HG03135 (cell line): ENCODE measurements around the gene TCHHL1.
A peak's percentile ranks its signal among the peaks of the same experiment; 100 is the strongest.

Experiments
- ATAC-seq: cut with Tn5 transposase; IDR thresholded peaks from one replicate; pipeline ENCODE4 v1.9.1; 2021; ENCODE audit warnings: mild to moderate bottlenecking, moderate library complexity; ENCODE audit not compliant: unreplicated experiment

TCHHL1 gene

GRCh38 chr1:152039886-152040285, 49.0 kb downstream of the TCHHL1 start:
- no peak for ATAC-seq

DNA sequence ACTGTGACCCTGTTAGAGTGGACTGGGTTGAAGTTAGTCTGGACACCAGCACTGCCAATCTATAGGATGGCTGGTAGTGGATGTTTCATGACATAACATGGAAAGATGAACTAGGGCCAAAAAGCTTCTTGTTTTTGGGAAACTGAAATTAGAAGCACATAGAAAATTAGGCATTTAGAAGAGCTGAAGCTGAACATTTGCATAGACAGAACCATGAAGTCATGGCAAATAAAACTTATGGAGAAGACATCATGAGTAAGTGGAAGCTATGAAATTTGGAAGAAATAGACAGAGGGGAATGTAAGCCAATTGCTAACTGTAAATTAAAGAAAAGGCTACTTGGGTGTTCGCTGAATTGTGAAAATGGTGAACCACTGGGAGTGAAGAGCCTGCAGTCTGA, 49.4 kb downstream of the TCHHL1 start:
- no peak for ATAC-seq

- no peak for ATAC-seq
Observed at GRCh38 chr1:152038871-152039270, 50.0 kb downstream of the TCHHL1 start.

GRCh38 chr1:152036267-152037216, 52.3 kb downstream of the TCHHL1 start, which contains the start of gene S100A11:
S100A11 (minus strand) TSS chr1:152037004; CDS start chr1:152036915, 89 bp downstream.
- no peak for ATAC-seq

GRCh38 chr1:152035539-152036266, 53.2 kb downstream of the TCHHL1 start:
- no peak for ATAC-seq

GRCh38 chr1:152034654-152035538, 54.0 kb downstream of the TCHHL1 start:
- peak; percentile 56 for ATAC-seq

GRCh38 chr1:152034324-152034653, 54.6 kb downstream of the TCHHL1 start:
- peak; percentile 12 for ATAC-seq
